Measurements from ENCODE around the gene MICAL3. TPM values are rescaled to one million over a fixed set of nuclear protein-coding genes. Genes with fewer than 3 reads are reported as not detected.

Gene MICAL3
- total and polyA plus RNA-seq, 5 experiments from 2014 or later: 0.90 to 27.3 (median 1.3) TPM

DNA sequence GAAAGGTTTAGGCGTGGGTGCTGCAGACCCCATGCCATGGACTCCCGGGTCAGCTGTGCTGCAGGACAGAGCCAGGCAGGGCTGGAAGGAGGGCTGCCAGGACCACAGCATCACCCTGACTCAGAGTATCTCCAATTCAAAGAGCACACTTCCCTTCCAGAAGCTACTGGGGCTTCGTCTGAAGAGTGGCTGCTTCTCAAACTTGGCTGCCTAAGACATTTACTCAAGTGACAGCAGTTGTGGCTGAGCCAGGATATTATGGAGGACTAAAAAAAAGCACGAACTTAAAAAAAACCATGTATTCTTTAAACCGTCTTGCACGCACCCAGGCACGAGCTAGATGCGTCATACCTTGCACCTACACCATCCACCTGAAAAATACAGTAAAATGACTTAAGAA, 237.1 kb downstream of the MICAL3 start:
- peaks cover 2 to 14% (median 10%) of the 10 kb centered on the region in 4 donors for H3K4me1 Mint-ChIP-seq
- POLR2A ChIA-PET: interaction anchor here (0.7 kb wide), 1 partner anchor 10 kb away, joined by 3 read pairs; no protein-coding TSS in a partner anchor

DNA sequence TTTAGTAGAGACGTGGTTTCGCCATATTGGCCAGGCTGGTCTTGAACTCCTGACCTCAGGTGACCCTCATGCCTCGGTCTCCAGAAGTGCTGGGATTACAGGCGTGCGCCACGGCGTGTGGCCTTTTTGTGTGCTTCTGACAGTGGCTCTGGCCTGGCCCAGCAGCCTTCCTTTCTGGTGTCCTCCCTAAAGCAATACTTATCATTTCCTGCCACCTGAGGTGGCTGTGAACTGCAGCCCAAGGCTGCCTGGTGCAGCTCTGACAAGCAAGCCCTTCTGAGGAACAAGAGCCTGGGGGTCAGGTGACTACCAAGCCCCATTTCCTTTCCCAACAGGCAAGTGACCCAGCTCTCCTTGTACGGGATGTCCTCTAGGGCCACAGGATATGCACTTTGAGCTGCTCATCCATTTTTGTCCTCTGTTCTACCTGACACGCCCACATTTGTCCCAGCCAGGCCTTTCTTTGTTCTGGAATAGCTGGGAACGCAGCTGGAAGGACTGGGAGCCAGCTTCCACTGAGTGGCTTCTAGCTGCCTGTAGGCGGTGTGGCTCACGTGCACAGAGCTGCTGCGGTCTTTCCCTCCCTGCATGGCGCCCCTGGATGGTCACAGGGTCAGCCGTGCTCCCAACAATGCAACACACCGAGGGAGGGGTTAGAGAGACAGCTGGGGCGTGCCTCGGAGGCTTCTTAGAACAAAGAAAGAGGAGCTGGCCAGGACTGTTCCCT, 237.8 kb downstream of the MICAL3 start:
- DNase-seq (no peak), ATAC-seq (no peak)
- H3K36me3 Mint-ChIP-seq: peaks cover 0 to 6% (median 0%) of the 10 kb centered on the region in 3 donors
- H3K4me1 Mint-ChIP-seq: peaks cover 2 to 19% (median 14%) of the 10 kb centered on the region in 4 donors
- no peaks in the 10 kb centered on the region for H3K9me3 Mint-ChIP-seq
- POLR2A ChIA-PET: interaction anchor here (2.0 to 2.1 kb wide), 2 partner anchors 10 to 45 kb away, joined by 10 to 13 read pairs; no protein-coding TSS in a partner anchor
- H3K27me3 Mint-ChIP-seq: no peaks in the 10 kb centered on the region
- H3K27ac Mint-ChIP-seq: peak overlapping the region in 4 of 10 donors; percentile 18 to 60 (median 28)
- no peak overlapping the region for H3K4me3 Mint-ChIP-seq

More for the DNA sequence above, 237.1 kb downstream of the MICAL3 start:
- peak in 1 of 2 donors; percentile 21 for ATAC-seq
- H3K4me3 Mint-ChIP-seq: no peak overlapping the region
- H3K27ac Mint-ChIP-seq: peak overlapping the region in 3 of 10 donors; percentile 1 to 60 (median 2)
- DNase-seq: no peak
- peaks cover 0 to 6% (median 0%) of the 10 kb centered on the region in 3 donors for H3K36me3 Mint-ChIP-seq
- no peaks in the 10 kb centered on the region for H3K27me3 Mint-ChIP-seq
- H3K9me3 Mint-ChIP-seq: no peaks in the 10 kb centered on the region

DNA sequence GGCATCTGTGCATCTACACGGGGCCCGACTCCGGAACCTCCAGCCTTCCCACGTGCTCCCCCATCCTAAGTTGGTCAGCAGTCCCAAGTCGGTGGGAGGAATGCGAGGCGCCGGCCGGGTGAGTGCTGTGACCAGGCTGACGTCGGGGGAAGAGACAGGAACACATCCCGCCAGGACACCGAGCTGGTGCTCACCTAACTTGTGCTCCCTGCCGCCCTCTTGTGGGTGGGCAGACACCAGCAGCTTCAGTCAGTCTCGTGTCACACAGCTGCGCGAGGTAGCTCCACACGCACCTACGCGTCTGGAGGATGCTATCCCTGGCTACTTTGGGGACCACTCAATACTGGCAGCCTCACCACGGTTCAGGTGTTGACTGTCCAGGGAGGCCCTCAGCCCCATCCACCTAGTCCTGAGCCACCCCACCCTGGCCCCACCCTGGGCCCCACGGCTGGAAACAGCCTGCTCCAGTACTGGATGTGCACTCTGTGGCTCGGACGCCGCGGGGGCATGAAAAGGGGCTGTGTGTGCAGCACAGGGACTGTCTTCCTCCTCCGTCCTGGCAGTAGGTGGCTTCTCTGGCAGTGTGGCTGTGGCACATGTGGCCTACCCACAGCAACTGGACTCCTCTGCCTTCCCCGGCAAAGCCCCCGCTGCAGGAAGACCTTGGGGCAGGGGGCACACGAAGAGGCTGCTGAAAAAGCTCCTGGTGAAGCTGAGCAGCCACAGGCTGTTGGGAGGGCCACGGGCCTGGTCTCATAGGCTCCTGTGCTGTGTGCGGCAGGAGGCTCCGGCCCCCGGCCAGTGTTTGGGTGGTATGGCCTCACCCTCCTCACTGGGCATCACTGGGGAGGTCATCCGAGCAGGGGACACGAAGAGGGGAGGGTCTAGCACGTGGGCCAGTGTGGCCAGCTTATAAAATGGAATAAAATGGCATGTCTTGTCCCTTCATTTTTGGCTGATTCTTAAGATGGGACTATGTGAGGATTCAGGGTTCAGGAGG, 238.9 kb downstream of the MICAL3 start:
- ATAC-seq (peak; percentile 44 to 53), DNase-seq (peak; percentile 50 to 82 (median 65))
- POLR2A ChIA-PET: interaction anchor here (0.7 to 2.1 kb wide), 8 partner anchors 8 to 304 kb away, joined by 3 to 13 read pairs (median 5); no protein-coding TSS in a partner anchor
- peaks cover 0 to 5% (median 0%) of the 10 kb centered on the region in 3 donors for H3K36me3 Mint-ChIP-seq
- H3K27me3 Mint-ChIP-seq: no peaks in the 10 kb centered on the region
- no peaks in the 10 kb centered on the region for H3K9me3 Mint-ChIP-seq
- peak overlapping the region in 4 of 10 donors; percentile 31 to 66 (median 47) for H3K27ac Mint-ChIP-seq
- H3K4me3 Mint-ChIP-seq: no peak overlapping the region
- H3K4me1 Mint-ChIP-seq: peaks cover 10 to 31% (median 25%) of the 10 kb centered on the region in 4 donors

DNA sequence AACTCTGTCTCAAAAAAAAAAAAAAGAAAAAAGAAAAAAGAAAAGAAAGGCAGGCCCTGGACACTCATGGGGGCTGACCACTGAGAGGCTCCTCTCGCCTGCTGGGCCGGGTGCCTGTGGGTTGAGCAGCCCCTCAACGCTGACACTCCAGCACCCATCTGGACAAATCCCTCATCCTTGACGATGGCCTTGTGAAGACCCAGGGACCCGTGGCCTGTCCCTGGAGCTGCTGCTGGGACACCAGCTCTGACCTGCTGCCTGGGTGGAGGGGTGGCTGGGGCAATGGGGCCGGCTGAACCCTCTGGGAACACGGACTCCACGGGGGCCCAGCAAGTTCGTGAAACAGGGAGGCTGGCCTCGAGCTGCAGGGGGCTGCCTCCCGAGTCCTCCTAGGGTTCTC, 239.6 kb downstream of the MICAL3 start:
- Mint-ChIP-seq H3K4me3 (no peak overlapping the region), H3K27me3 (no peaks in the 10 kb centered on the region), H3K36me3 (peaks cover 0 to 2% (median 0%) of the 10 kb centered on the region in 3 donors), H3K4me1 (peaks cover 13 to 38% (median 33%) of the 10 kb centered on the region in 4 donors), H3K9me3 (no peaks in the 10 kb centered on the region), H3K27ac (peak overlapping the region in 1 of 10 donors; percentile 16)
- no peak for ATAC-seq
- no peak for DNase-seq
- POLR2A ChIA-PET: interaction anchor here (0.7 to 2.1 kb wide), 6 partner anchors 10 to 88 kb away, joined by 3 to 10 read pairs (median 4); no protein-coding TSS in a partner anchor

DNA sequence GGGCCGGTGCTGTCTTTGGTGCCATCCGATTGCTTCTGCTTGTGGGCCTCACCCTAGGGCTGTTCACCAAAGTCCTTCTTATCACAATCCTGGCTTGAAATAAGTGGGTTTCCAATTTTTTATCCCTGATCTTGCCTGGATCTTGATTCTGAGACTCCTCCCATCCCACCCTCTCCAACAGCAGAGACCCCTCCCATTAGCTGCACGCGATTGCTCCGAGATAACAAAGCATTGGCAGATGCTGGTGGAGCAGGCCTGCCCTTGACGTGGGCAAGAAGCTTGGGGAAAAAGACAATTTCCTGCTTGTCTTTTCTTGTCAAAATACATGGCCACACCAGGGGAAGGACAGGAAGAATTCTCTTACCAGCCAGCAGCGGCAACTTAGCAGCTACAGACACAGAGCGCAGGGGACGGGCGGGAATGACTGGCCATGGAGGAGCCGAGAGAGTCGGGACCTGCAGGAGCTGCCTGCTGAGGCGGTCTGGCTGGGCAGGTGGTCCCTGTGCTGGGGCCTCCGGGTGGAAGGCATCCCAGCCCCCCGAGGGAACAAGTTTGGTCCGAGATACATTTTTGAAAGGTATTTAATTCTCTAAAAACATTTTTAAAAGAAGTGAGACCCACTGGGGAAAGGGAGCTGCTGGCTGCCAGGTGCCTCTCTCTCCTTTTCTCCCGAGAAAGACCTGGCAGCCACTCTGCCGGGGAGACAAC, 240.4 kb downstream of the MICAL3 start:
- H3K27ac Mint-ChIP-seq: peak overlapping the region in 4 of 10 donors; percentile 6 to 51 (median 22)
- H3K9me3 Mint-ChIP-seq: peaks cover 0 to 1% (median 0%) of the 10 kb centered on the region in 9 donors
- POLR2A ChIA-PET: interaction anchor here (0.7 to 1.7 kb wide), 2 partner anchors 9 to 87 kb away, joined by 3 to 5 read pairs; no protein-coding TSS in a partner anchor
- H3K4me3 Mint-ChIP-seq: no peak overlapping the region
- ATAC-seq (no peak), DNase-seq (no peak)
- H3K36me3 Mint-ChIP-seq: peaks cover 0 to 4% (median 0%) of the 10 kb centered on the region in 3 donors
- H3K4me1 Mint-ChIP-seq: peaks cover 19 to 46% (median 41%) of the 10 kb centered on the region in 4 donors
- no peaks in the 10 kb centered on the region for H3K27me3 Mint-ChIP-seq

DNA sequence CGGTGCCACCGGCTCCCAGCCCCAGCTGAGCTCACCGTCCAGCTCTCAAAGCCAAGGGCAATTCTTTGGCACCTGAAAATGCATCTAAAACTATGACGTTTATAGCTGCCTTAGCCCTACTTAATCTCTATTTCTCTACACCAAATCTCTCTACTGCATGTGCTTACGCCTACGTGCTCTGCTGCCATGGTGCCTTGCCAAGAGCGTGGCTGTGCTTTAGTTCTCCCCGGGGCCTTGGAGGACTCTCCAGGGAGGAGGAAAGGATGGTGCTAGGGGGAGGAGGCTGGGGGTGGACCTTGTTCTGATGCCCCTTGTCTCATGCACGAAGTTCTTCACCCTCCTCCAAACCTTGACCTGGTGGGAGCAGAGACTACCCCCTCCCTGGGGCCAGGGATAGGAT, 241.0 kb downstream of the MICAL3 start:
- Mint-ChIP-seq H3K27me3 (no peaks in the 10 kb centered on the region), H3K27ac (peak overlapping the region in 4 of 10 donors; percentile 24 to 90 (median 50)), H3K9me3 (peaks cover 0 to 1% (median 0%) of the 10 kb centered on the region in 9 donors), H3K4me1 (peaks cover 22 to 52% (median 47%) of the 10 kb centered on the region in 4 donors), H3K4me3 (peak overlapping the region in 1 of 10 donors; percentile 18), H3K36me3 (peaks cover 0 to 5% (median 0%) of the 10 kb centered on the region in 3 donors)
- DNase-seq (no peak), ATAC-seq (no peak)
- POLR2A ChIA-PET: no interaction called here

DNA sequence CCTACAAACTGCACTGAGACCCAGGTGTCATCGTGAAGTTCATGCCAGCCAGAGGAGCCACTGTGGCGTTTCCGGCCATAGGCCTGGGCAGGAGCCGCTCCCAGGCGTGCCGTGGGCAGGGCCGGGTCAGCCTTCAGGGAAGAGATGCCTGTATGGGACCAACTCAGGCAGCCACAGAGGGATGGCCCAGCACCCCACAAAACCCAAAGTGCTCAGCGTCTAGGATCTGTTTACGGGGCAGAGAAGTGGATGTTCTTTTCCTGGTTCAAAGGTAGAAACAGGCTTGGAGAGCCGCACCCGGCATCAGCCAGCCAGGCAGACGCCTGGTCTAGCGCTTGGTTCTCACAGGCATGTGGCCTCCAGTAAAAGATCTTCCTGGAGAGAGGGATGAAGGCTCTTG, 241.7 kb downstream of the MICAL3 start:
- Mint-ChIP-seq H3K27me3 (no peaks in the 10 kb centered on the region), H3K27ac (peak overlapping the region in 3 of 10 donors; percentile 53 to 90 (median 62)), H3K9me3 (peaks cover 0 to 1% (median 0%) of the 10 kb centered on the region in 9 donors), H3K4me1 (peaks cover 25 to 59% (median 54%) of the 10 kb centered on the region in 4 donors), H3K4me3 (peak overlapping the region in 3 of 10 donors; percentile 10 to 41 (median 19)), H3K36me3 (peaks cover 0 to 5% (median 0%) of the 10 kb centered on the region in 3 donors)
- POLR2A ChIA-PET: no interaction called here
- DNase-seq (no peak), ATAC-seq (no peak)

DNA sequence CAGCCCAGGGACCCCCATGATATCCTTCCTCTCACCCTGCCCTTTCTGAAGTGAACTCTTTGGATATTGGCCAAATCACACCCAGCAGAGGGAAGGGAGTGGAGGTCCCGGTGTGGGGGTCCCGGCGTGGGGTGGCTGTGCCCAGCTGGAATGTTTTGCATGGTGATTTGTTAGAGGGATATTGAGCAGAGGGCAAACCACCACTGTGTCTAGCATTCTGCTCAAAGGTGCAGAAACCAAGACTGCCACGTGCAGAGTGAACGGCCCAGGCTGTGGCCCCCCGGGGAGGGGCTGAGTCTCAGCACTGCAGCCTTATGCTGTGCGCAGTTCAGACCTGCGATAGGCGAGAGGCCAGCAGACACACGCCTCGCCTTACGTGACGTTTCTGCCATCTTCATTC, 242.2 kb downstream of the MICAL3 start:
- no peak for ATAC-seq
- Mint-ChIP-seq H3K4me1 (peaks cover 28 to 63% (median 59%) of the 10 kb centered on the region in 4 donors), H3K27me3 (no peaks in the 10 kb centered on the region), H3K9me3 (peaks cover 0 to 1% (median 0%) of the 10 kb centered on the region in 9 donors), H3K36me3 (peaks cover 0 to 5% (median 0%) of the 10 kb centered on the region in 3 donors), H3K27ac (peak overlapping the region in 3 of 10 donors; percentile 53 to 62 (median 60)), H3K4me3 (peak overlapping the region in 1 of 10 donors; percentile 19)
- DNase-seq: peak in 1 of 10 donors; percentile 49
- POLR2A ChIA-PET: interaction anchor here (1.4 kb wide), 1 partner anchor 9 kb away, joined by 6 read pairs; no protein-coding TSS in a partner anchor

DNA sequence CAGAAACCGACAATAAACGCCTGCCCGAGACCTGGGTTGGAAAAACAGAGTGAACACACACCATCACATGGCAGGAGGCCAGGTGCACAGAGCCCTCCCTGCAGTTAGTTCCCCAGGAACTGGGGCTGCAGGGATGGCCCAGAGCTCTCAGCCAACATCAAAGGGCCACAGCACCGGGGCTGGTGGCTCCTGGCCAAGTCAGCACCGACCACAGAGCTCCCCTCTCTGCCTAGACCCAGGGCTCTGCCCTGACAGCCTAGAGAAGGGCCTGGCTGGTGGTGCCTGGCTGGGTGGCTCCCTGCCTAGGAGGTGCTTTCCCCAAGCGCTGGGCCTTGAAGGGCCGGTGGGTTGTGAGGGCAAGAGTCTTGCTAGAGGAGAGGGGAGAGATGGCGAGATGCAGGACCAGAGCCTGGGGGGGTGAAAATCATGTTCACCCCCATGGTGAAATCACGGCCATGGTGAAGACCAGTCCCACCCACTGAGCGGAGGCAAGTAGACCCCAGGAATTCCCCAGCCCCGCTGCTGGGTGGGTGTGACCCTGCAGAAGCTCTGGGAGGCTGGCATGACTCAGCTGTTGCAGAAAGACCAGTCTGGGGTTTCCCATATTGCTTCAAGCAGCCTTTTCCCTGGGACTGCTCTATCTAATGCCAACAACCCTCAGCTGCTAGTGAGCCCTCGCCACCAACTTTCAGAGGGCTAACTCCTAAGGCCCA, 242.9 kb downstream of the MICAL3 start:
- Mint-ChIP-seq H3K27ac (peak overlapping the region; percentile 77 to 98 (median 90)), H3K27me3 (no peaks in the 10 kb centered on the region), H3K36me3 (peaks cover 0 to 5% (median 0%) of the 10 kb centered on the region in 3 donors), H3K9me3 (peaks cover 0 to 1% (median 0%) of the 10 kb centered on the region in 9 donors), H3K4me1 (peaks cover 31 to 68% (median 63%) of the 10 kb centered on the region in 4 donors), H3K4me3 (peak overlapping the region; percentile 3 to 100 (median 64))
- peak; percentile 50 to 62 for ATAC-seq
- POLR2A ChIA-PET: interaction anchor here (1.4 kb wide), 1 partner anchor 9 kb away, joined by 6 read pairs; no protein-coding TSS in a partner anchor
- peak; percentile 35 to 72 (median 42) for DNase-seq

DNA sequence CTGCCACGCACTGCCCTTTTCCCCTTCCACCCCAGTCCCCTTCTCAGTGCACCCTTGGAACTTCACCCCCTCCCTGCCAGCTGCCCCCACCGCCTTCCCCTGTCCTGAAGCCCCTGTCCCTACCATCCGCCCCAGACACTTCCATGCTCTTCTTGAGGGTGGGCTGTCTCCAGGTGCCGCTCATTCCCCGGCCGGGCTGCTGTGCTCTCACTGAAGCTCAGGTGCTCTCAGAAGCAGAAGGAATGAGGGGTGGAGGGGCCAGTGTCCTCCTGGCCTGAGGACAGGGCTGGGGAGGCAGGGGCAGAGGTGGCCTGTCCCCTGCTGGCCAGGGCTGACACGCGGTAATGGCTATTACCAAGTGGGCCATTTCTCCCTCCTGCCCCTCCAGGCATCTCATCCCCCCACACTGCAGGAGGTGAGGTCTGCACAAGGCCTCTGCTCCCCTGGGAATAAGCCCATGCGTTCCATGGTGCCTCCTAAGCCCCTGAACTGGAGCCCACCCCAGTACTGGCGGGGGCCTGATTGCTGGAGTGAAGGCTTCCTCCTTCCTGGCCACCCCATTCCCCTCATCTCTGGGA, 243.5 kb downstream of the MICAL3 start:
- ATAC-seq (no peak), DNase-seq (no peak)
- peak overlapping the region in 9 of 10 donors; percentile 49 to 100 (median 75) for H3K4me3 Mint-ChIP-seq
- POLR2A ChIA-PET: interaction anchor here (0.9 to 1.4 kb wide), 4 partner anchors 8 to 38 kb away, joined by 3 to 6 read pairs (median 3); no protein-coding TSS in a partner anchor
- no peaks in the 10 kb centered on the region for H3K27me3 Mint-ChIP-seq
- H3K9me3 Mint-ChIP-seq: peaks cover 0 to 1% (median 0%) of the 10 kb centered on the region in 9 donors
- peak overlapping the region; percentile 71 to 98 (median 90) for H3K27ac Mint-ChIP-seq
- H3K4me1 Mint-ChIP-seq: peaks cover 34 to 74% (median 69%) of the 10 kb centered on the region in 4 donors
- H3K36me3 Mint-ChIP-seq: peaks cover 0 to 5% (median 0%) of the 10 kb centered on the region in 3 donors
